ENCODE data around the gene BAG3.
"Not testable (repeated sequence)": the region's sequence is repeated elsewhere in the genome, so short reads cannot be mapped to it uniquely, and the experiment has no call there.

The BAG3 gene

GRCh38 chr10:119640875-119641526 lies 10.2 kb upstream of the BAG3 start:
- no peak for DNase-seq

- DNase-seq = no peak
Measured at GRCh38 chr10:119642556-119643111, 8.5 kb upstream of the BAG3 start.

- no peak for DNase-seq
Measured at GRCh38 chr10:119643306-119644204, 7.6 kb upstream of the BAG3 start.

- DNase-seq = no peak
Measured at GRCh38 chr10:119644205-119644814, 6.9 kb upstream of the BAG3 start.

GRCh38 chr10:119644994-119645393 lies 6.2 kb upstream of the BAG3 start:
- no peak for DNase-seq

GRCh38 chr10:119650062-119650461 lies 1.1 kb upstream of the BAG3 start:
- no peak for DNase-seq

- DNase-seq = no peak
Measured at GRCh38 chr10:119651514-119652360, 557 bp downstream of the BAG3 start.

GRCh38 chr10:119652361-119652730 lies 1.2 kb downstream of the BAG3 start:
- peak; percentile 3 to 37 for DNase-seq

- no peak for DNase-seq
Measured at GRCh38 chr10:119653209-119653608, 2.0 kb downstream of the BAG3 start.

GRCh38 chr10:119653916-119654315 lies 2.7 kb downstream of the BAG3 start:
- DNase-seq = no peak

- peak; percentile 39 to 84 for DNase-seq
Measured at GRCh38 chr10:119654540-119654939, 3.4 kb downstream of the BAG3 start.

- DNase-seq = no peak
Measured at GRCh38 chr10:119655566-119656001, 4.4 kb downstream of the BAG3 start.

GRCh38 chr10:119656760-119657159 lies 5.6 kb downstream of the BAG3 start:
- no peak for DNase-seq

- peak in 1 of 2 experiments; percentile 16 for DNase-seq
Measured at GRCh38 chr10:119657725-119658124, 6.5 kb downstream of the BAG3 start.

GRCh38 chr10:119658274-119658673 lies 7.1 kb downstream of the BAG3 start:
- peak in 1 of 2 experiments; percentile 18 for DNase-seq

- no peak for DNase-seq
Measured at GRCh38 chr10:119659951-119660350, 8.8 kb downstream of the BAG3 start.

GRCh38 chr10:119662076-119662605 lies 11.0 kb downstream of the BAG3 start:
- DNase-seq = not testable (repeated sequence)

- no peak for DNase-seq
Measured at GRCh38 chr10:119663866-119664698, 12.9 kb downstream of the BAG3 start.

GRCh38 chr10:119665901-119666708 lies 14.9 kb downstream of the BAG3 start:
- DNase-seq = no peak

GRCh38 chr10:119666709-119667004 lies 15.5 kb downstream of the BAG3 start:
- DNase-seq = no peak
